ENCODE results near the gene RHOA. TPM values are rescaled to one million over a fixed set of nuclear protein-coding genes. Genes with fewer than 3 reads are reported as not detected.

The RHOA gene
- total and polyA plus RNA-seq, 2 of the 8 experiments (the other 6 are each of a cell fraction or from before 2014, with no cell fraction given): 176 to 397 TPM

GRCh38 chr3:49416867-49417266 lies 5.1 kb upstream of the RHOA start:
- H3K4me2 ChIP-seq (ENCODE audit: insufficient read depth in 1 of 2, low read depth in 2 of 2, low read length in 2 of 2): 0 out of 4 replicates have a peak overlapping the region, but pooled peaks of 1 of the 2 experiments have one; percentile 9
- no peak for FAIRE-seq
- CTCF ChIA-PET (ENCODE audit: partially characterized antibody): interaction anchor here (0.7 to 3.9 kb wide), 15 partner anchors 9 to 260 kb away, joined by 3 to 20 read pairs (median 10); partner anchors contain the start of genes NICN1 and USP4

More at GRCh38 chr3:49416867-49417266, 5.1 kb upstream of the RHOA start:
- Histone ChIP-seq H4K20me1 (replicated peaks in 1 of 2; ENCODE audit: control insufficient read depth in 1 of 2, insufficient read depth in 2 of 2, low read length in 2 of 2) (peaks cover 0 to 2% of the 10 kb centered on the region in 2 experiments), H3K4me1 (replicated peaks in 1 of 4; ENCODE audit: control insufficient read depth in 3 of 4, insufficient read depth in 4 of 4, low read length in 3 of 4) (peaks cover 3 to 11% (median 8%) of the 10 kb centered on the region in 4 experiments), H4K5ac (ENCODE audit: insufficient read length, low read depth, low read length) (no peak overlapping the region), H2AK5ac (ENCODE audit: low read depth, low read length) (no peak overlapping the region), H2BK12ac (ENCODE audit: low read depth, low read length) (no peak overlapping the region), H3K4ac (replicated peaks; ENCODE audit: insufficient read length, low read depth, low read length) (no peak overlapping the region), H3K9me3 (ENCODE audit: insufficient read depth in 2 of 2, low read depth in 1 of 2, low read length in 1 of 2) (no peaks in the 10 kb centered on the region), H2BK120ac (replicated peaks; ENCODE audit: low read depth, low read length) (no peak overlapping the region), H2AFZ (ENCODE audit: low read length) (no peak overlapping the region), H3K79me2 (ENCODE audit: control insufficient read depth in 1 of 2, insufficient read depth in 2 of 2, low read length in 2 of 2) (peaks cover 0 to 6% of the 10 kb centered on the region in 2 experiments; a peak in 1 of 4 replicates), H3K79me1 (ENCODE audit: low read depth, low read length) (peaks cover 10% of the 10 kb centered on the region), H3K56ac (replicated peaks; ENCODE audit: insufficient read length, low read depth, low read length) (no peak overlapping the region), H3K4me3 (ENCODE audit: extremely low read depth in 1 of 4, insufficient read depth in 2 of 4, low read depth in 3 of 4, low read length in 4 of 4) (no peak overlapping the region), H2BK5ac (ENCODE audit: low read depth, low read length) (0 out of 2 replicates have a peak overlapping the region, but pooled peaks have one; percentile 81), H3K23ac (ENCODE audit: insufficient read length) (no peak overlapping the region), H3K9ac (replicated peaks in 1 of 4; ENCODE audit: extremely low read depth in 1 of 4, low read depth in 3 of 4, low read length in 3 of 4) (no peak overlapping the region; a peak in 1 of 7 replicates), H2BK15ac (ENCODE audit: low read length) (no peak overlapping the region), H3K36me3 (ENCODE audit: control insufficient read depth in 2 of 4, insufficient read depth in 4 of 4, low read length in 3 of 4) (peaks cover 0 to 8% (median 4%) of the 10 kb centered on the region in 4 experiments; a peak in 2 of 8 replicates), H3K18ac (ENCODE audit: extremely low read depth, low read length) (no peak overlapping the region), H4K8ac (ENCODE audit: extremely low read depth, insufficient read depth, low read length) (no peak overlapping the region), H3K27ac (ENCODE audit: low read depth, low read length) (0 out of 2 replicates have a peak overlapping the region, but pooled peaks have one; percentile 5), H3K23me2 (ENCODE audit: low read depth, low read length) (peaks cover 16% of the 10 kb centered on the region), H2BK20ac (ENCODE audit: low read length) (no peak overlapping the region), H3K27me3 (replicated peaks in 1 of 4; ENCODE audit: control insufficient read depth in 3 of 4, extremely low read depth in 1 of 4, insufficient read depth in 3 of 4, low read length in 3 of 4) (0 out of 7 replicates have a peak, but pooled peaks cover 0 to 1% (median 0%) of the 10 kb centered on the region in 4 experiments), H3K14ac (ENCODE audit: insufficient read length) (no peak overlapping the region), H4K91ac (replicated peaks; ENCODE audit: insufficient read length, low read length) (no peak overlapping the region)
- 88% methylated on average over 2 of the region's 2 CpGs; no CpG with 5 or more reads in 1 of the 2 experiments for WGBS, 2 experiments (ENCODE audit: extremely low coverage in 1 of 2, insufficient coverage in 1 of 2, insufficient read length in 1 of 2, insufficient replicate concordance in 2 of 2, low coverage in 1 of 2, low lambda C conversion rate in 2 of 2, missing lambda C conversion rate in 1 of 2)
- no peak for DNase-seq (ENCODE audit: low read depth in 1 of 2, low spot score in 2 of 2)
- POLR2A ChIA-PET (ENCODE audit: partially characterized antibody): interaction anchor here (0.6 to 3.8 kb wide), 9 partner anchors 11 to 73 kb away, joined by 3 to 26 read pairs (median 5); partner anchors contain the start of genes DAG1 and NICN1
